Trophoblast cell (in vitro differentiated cells and primary cell): ENCODE results near the gene ERFE.

ENCODE experiments used
- DNase-seq, 2 donors: peaks; one replicate each; pipeline ENCODE4 v3.0.0-alpha.2; 2016
- H2AFZ ChIP-seq: 2 replicates; pipeline ENCODE4 v1.6.1; 2013; ENCODE audit warnings: low read length, moderate library complexity, mild to moderate bottlenecking; ENCODE audit not compliant: insufficient read depth, poor library complexity
- H2AK5ac ChIP-seq: 2 replicates; pipeline ENCODE4 v1.6.1; 2013; ENCODE audit warnings: mild to moderate bottlenecking, low read length
- H2BK120ac ChIP-seq: 2 replicates; pipeline ENCODE4 v1.6.1; 2013; ENCODE audit warnings: low read length, mild to moderate bottlenecking, moderate library complexity; ENCODE audit not compliant: insufficient read depth, poor library complexity
- H2BK12ac ChIP-seq: 2 replicates; pipeline ENCODE4 v1.6.1; 2013; ENCODE audit warnings: mild to moderate bottlenecking, low read length, moderate library complexity
- H2BK5ac ChIP-seq: 2 replicates; pipeline ENCODE4 v1.6.1; 2013; ENCODE audit warnings: low read length, low read depth, moderate library complexity, mild to moderate bottlenecking; ENCODE audit not compliant: poor library complexity
- H3K14ac ChIP-seq: 2 replicates; pipeline ENCODE4 v1.6.1; 2013; ENCODE audit warnings: mild to moderate bottlenecking, low read length
- H3K18ac ChIP-seq: 2 replicates; pipeline ENCODE4 v1.6.1; 2013; ENCODE audit warnings: mild to moderate bottlenecking, low read length
- H3K23ac ChIP-seq: 2 replicates; pipeline ENCODE4 v1.6.1; 2013; ENCODE audit warnings: low read length
- H3K27ac ChIP-seq: 2 replicates; pipeline ENCODE4 v1.5.1; 2013; ENCODE audit warnings: low read depth, mild to moderate bottlenecking, inconsistent platforms, low read length, moderate library complexity
- H3K27me3 ChIP-seq: 2 replicates; pipeline ENCODE4 v1.6.1; 2013; ENCODE audit warnings: inconsistent platforms, mild to moderate bottlenecking, low read length, moderate library complexity; ENCODE audit not compliant: insufficient read depth
- H3K36me3 ChIP-seq, 2 experiments: 1 replicate in 1 of 2; 2 replicates in 1 of 2; pipeline ENCODE4 v1.6.1; 2013; ENCODE audit warnings: low read length in 2 of 2, mild to moderate bottlenecking in 2 of 2, moderate library complexity in 1 of 2; ENCODE audit not compliant: insufficient read depth in 2 of 2, control insufficient read depth in 1 of 2
- H3K4ac ChIP-seq: 2 replicates; pipeline ENCODE4 v1.6.1; 2013; ENCODE audit warnings: low read depth, mild to moderate bottlenecking, low read length, moderate library complexity
- H3K4me1 ChIP-seq, 2 experiments: 1 replicate in 1 of 2; 2 replicates in 1 of 2; pipeline ENCODE4 v1.6.1; 2013; ENCODE audit warnings: low read length in 2 of 2, mild to moderate bottlenecking in 2 of 2, moderate library complexity in 1 of 2; ENCODE audit not compliant: insufficient read depth in 2 of 2, control insufficient read depth in 1 of 2
- H3K4me2 ChIP-seq: 2 replicates; pipeline ENCODE4 v1.6.1; 2013; ENCODE audit warnings: inconsistent platforms, mild to moderate bottlenecking, low read length, moderate library complexity
- H3K4me3 ChIP-seq: 2 replicates; pipeline ENCODE4 v1.5.1; 2013; ENCODE audit warnings: mild to moderate bottlenecking, low read depth, low read length, inconsistent platforms
- H3K79me1 ChIP-seq: one replicate; pipeline ENCODE4 v1.6.1; 2013; ENCODE audit warnings: low read length
- H3K79me2 ChIP-seq: 2 replicates; pipeline ENCODE4 v1.6.1; 2013; ENCODE audit warnings: low read length, mild to moderate bottlenecking; ENCODE audit not compliant: control insufficient read depth, insufficient read depth, poor library complexity
- H3K9ac ChIP-seq: 2 replicates; pipeline ENCODE4 v1.6.1; 2013; ENCODE audit warnings: mild to moderate bottlenecking, low read length
- H3K9me3 ChIP-seq: 2 replicates; pipeline ENCODE4 v1.6.1; 2013; ENCODE audit warnings: low read depth, mild to moderate bottlenecking, control low read depth, inconsistent platforms, low read length; ENCODE audit not compliant: insufficient read depth
- H4K12ac ChIP-seq: 2 replicates; pipeline ENCODE4 v1.6.1; 2013; ENCODE audit warnings: low read depth, mild to moderate bottlenecking, low read length, moderate library complexity
- H4K8ac ChIP-seq: 2 replicates; pipeline ENCODE4 v1.6.1; 2013; ENCODE audit warnings: low read depth, mild to moderate bottlenecking, low read length, moderate library complexity
- H4K91ac ChIP-seq: one replicate; pipeline ENCODE4 v1.6.1; 2013; ENCODE audit warnings: low read depth, mild to moderate bottlenecking, low read length, moderate library complexity
- WGBS: extraction: QIAGEN DNeasy Blood & Tissue Kit; methylation state at CpG from one replicate; pipeline ENCODE4 v1.1.7; 2013; ENCODE audit warnings: missing lambda C conversion rate; ENCODE audit not compliant: insufficient read length, insufficient coverage; ENCODE audit errors: extremely low coverage; 5-methylcytosine and 5-hydroxymethylcytosine counted together

Gene ERFE

DNA sequence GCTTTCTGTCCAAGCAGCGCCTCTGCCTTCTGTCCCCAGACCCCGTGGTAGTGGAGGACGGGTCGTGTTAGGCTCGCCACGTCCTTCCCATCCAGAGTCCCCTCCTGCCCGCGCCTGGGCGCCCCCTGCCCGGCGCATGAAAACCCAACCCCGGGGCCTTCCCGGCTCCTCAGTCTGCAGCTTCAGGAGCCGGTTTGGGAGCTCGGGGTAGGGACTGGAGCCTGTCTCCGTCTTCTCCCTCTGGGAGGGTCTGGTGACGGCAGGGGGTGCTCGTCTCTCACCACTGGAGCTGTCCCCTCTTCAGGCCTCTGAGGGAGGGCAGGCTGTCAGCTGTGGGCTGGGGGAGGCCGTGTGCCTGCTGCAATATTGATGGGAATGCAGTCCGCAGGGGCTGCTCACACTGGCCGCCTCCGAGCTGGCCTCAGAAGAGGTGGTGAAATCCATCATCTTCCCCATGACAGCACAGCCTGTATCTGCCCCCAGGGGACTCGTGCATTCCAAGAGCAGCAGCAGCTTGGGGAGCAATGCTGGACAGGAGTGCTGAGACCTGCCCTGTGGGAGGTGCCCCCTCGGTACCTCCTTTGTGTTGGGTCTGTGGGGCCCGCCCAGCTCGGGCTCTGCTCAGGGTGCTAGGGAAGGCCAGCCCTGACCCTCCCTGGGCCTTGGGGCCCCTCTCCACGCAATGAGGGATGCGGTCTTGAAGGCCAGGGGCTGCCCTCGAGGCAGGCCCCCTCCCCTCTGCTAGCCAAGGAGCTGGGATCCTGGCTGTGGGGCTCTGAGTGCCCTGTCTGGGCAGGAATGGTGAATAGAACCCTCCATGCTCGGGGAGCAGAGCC, 38.1 kb upstream of the ERFE start:
- Histone ChIP-seq H3K4ac (no peak overlapping the region), H3K79me2 (no peaks in the 10 kb centered on the region), H4K12ac (no peak overlapping the region), H2AFZ (no peak overlapping the region), H3K4me3 (no peak overlapping the region), H3K4me1 (no peaks in the 10 kb centered on the region), H2BK5ac (no peak overlapping the region), H3K27ac (no peak overlapping the region), H3K36me3 (no peaks in the 10 kb centered on the region), H3K4me2 (no peak overlapping the region), H4K8ac (no peak overlapping the region), H3K27me3 (no peaks in the 10 kb centered on the region), H4K91ac (no peak overlapping the region), H3K9me3 (peaks cover 3% of the 10 kb centered on the region), H3K79me1 (no peaks in the 10 kb centered on the region), H2BK120ac (no peak overlapping the region), H3K23ac (no peak overlapping the region), H2AK5ac (no peak overlapping the region), H3K9ac (no peak overlapping the region), H2BK12ac (no peak overlapping the region), H3K14ac (no peak overlapping the region), H3K18ac (no peak overlapping the region)
- DNase-seq: no peak
- WGBS: no CpG with 5 or more reads among the region's 30 CpGs

DNA sequence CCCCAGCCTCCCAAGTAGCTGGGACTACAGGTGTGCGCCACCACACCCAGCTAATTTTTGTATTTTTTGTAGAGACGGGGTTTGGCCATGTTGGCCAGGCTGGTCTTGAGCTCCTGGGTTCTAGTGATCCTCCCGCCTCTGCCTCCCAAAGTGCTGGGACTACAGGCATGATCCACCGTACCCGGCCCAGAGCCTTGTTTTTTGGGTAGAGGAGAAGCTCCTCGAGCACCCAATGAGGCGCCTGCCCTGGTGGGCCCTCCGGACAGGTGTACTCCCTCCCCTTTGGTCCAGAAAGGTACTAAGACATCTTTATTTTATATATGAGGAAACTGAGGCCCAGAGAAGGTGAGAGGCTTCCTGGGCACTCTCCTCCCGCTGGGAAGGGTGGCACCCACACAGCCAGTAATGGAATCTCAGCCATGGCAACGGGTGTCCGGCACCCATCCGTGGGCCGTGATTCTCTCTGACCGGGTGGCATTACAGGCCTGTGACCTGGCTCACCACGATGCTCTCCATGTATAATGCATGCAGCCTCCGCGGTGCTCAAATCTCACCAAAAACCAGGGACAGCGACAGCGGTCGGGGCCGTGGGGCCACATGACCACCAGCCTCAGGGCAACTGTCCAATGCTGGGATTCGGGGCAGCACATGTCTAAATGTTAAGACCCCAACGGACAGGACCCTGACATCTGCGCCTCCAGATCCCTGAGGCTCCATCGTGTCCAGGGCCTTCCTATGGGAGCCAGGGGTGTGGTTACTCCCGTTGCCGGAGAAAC, 37.1 kb upstream of the ERFE start:
- H3K18ac ChIP-seq: no peak overlapping the region
- no peak overlapping the region for H4K91ac ChIP-seq
- no peak overlapping the region for H2AFZ ChIP-seq
- no peak overlapping the region for H3K4me2 ChIP-seq
- DNase-seq: no peak
- no peak overlapping the region for H2BK12ac ChIP-seq
- H3K23ac ChIP-seq: no peak overlapping the region
- no peak overlapping the region for H2BK5ac ChIP-seq
- no peaks in the 10 kb centered on the region for H3K79me1 ChIP-seq
- peaks cover 3% of the 10 kb centered on the region for H3K9me3 ChIP-seq
- H3K14ac ChIP-seq: no peak overlapping the region
- H3K4me1 ChIP-seq: no peaks in the 10 kb centered on the region
- H4K8ac ChIP-seq: no peak overlapping the region
- no peak overlapping the region for H2AK5ac ChIP-seq
- no peak overlapping the region for H3K27ac ChIP-seq
- no peak overlapping the region for H3K9ac ChIP-seq
- H3K4ac ChIP-seq: no peak overlapping the region
- H3K4me3 ChIP-seq: peak overlapping the region; percentile 21
- no peaks in the 10 kb centered on the region for H3K27me3 ChIP-seq
- no peak overlapping the region for H4K12ac ChIP-seq
- H3K36me3 ChIP-seq: no peaks in the 10 kb centered on the region
- no CpG with 5 or more reads among the region's 27 CpGs for WGBS
- no peaks in the 10 kb centered on the region for H3K79me2 ChIP-seq
- H2BK120ac ChIP-seq: no peak overlapping the region

DNA sequence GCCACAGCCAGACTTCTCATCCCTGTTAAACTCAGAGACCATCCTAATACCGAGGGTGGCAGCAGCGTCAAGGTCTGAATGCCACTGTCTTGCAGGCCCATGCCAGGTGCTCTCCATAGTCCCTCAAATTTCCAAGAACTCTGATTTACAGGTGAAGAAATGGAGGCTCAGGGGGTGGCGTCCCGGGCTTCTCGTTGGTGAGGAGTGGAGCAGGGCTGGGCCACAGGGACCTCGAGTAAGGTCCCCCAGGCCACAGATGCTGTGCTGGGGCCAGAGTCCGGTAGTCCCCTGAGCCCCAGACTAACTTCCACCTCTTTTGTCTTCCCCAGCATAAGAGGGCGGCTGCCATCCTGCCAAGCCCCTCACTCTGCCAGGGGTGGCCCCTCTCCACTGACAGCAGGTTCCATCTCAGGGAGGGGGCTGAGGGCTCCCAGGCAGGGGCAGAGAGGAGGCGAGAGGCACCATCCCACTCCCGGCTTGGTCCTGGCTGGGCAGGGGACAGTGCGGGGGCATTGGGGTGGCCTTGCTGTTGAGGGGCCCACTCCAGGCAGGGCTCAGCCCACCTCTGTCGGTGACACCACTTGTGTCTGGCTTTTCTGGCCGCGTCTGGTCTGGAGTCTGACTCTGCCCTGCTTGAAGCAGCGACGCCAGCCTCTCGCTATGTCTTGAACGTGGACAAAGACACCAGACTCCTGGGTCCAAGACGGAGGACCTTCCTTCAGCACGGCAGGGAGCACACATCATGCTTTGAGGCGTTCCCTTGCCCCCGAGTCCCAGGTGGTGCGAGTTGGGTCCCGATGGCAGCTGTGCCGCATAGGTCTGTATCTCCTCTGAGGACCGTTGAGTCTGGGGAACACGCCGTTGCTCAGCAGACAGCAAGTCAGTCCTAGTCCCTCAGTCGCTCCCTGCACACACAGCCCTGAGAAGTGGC, 36.2 kb upstream of the ERFE start:
- H3K9ac ChIP-seq: no peak overlapping the region
- no peak overlapping the region for H3K4ac ChIP-seq
- no peak overlapping the region for H2BK120ac ChIP-seq
- H3K79me2 ChIP-seq: no peaks in the 10 kb centered on the region
- no peak overlapping the region for H4K91ac ChIP-seq
- no CpG with 5 or more reads among the region's 29 CpGs for WGBS
- no peak overlapping the region for H3K23ac ChIP-seq
- no peak overlapping the region for H4K8ac ChIP-seq
- no peak overlapping the region for H4K12ac ChIP-seq
- H2AK5ac ChIP-seq: no peak overlapping the region
- no peaks in the 10 kb centered on the region for H3K27me3 ChIP-seq
- H3K18ac ChIP-seq: no peak overlapping the region
- no peak overlapping the region for H3K27ac ChIP-seq
- H2AFZ ChIP-seq: no peak overlapping the region
- peaks cover 3% of the 10 kb centered on the region for H3K9me3 ChIP-seq
- no peak overlapping the region for H3K14ac ChIP-seq
- no peak overlapping the region for H2BK5ac ChIP-seq
- H3K36me3 ChIP-seq: no peaks in the 10 kb centered on the region
- no peak for DNase-seq
- H3K4me2 ChIP-seq: no peak overlapping the region
- H3K4me3 ChIP-seq: no peak overlapping the region
- no peak overlapping the region for H2BK12ac ChIP-seq
- H3K4me1 ChIP-seq: no peaks in the 10 kb centered on the region
- no peaks in the 10 kb centered on the region for H3K79me1 ChIP-seq

DNA sequence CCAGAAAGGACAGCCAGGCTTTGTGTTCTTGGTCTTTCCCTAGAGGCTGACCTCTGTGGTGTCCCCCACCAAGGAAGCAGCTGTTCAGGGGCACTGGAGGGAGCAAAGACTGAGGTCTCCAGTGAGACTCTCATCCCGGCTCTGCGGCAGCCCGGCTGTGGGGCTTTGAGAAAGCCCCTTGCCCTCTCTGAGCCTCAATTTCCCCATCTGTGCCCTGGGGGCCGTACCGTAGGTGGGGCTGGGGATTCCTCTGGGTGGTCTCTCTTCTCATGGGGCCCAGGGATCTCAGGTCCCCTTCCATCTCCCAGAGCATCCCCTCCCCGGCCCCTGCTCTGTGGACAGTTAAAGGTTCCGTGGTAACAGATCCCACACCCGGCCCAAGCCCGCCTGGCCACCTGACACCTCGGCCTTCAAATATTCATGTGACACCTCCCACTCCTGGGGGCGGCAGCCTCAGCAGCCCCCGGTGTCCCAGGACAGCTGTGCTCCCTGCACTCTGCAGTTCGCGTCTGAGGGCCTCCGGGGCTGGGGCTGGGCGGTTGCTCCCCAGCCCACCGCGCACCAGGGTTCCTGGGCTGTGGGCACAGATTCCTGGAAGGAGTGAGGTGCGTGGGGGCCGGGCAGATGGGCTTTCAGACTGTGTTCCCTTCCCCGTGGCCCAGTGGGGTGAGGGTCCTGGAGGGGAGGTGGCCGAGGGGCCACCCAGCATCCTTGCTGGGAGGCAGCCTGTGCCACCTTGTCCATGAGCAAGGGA, 35.4 kb upstream of the ERFE start:
- Histone ChIP-seq H3K4me3 (no peak overlapping the region), H3K27ac (no peak overlapping the region), H2BK120ac (no peak overlapping the region), H3K4ac (no peak overlapping the region), H4K91ac (no peak overlapping the region), H3K18ac (no peak overlapping the region), H3K79me2 (no peaks in the 10 kb centered on the region), H3K9ac (no peak overlapping the region), H4K12ac (no peak overlapping the region), H2AK5ac (no peak overlapping the region), H3K9me3 (peaks cover 3% of the 10 kb centered on the region), H2BK12ac (no peak overlapping the region), H2BK5ac (no peak overlapping the region), H3K14ac (no peak overlapping the region), H3K4me1 (no peaks in the 10 kb centered on the region), H3K79me1 (no peaks in the 10 kb centered on the region), H3K36me3 (no peaks in the 10 kb centered on the region), H3K27me3 (no peaks in the 10 kb centered on the region), H2AFZ (no peak overlapping the region), H4K8ac (no peak overlapping the region), H3K4me2 (no peak overlapping the region), H3K23ac (no peak overlapping the region)
- WGBS: no CpG with 5 or more reads among the region's 22 CpGs
- DNase-seq: no peak
